ENCODE results near the gene CLIP2. TPM values are rescaled to one million over a fixed set of nuclear protein-coding genes. Genes with fewer than 3 reads are reported as not detected.

The CLIP2 gene
- polyA plus RNA-seq, 3 donors: 1.1 to 5.2 (median 1.3) TPM

GRCh38 chr7:74441801-74442200, 152.6 kb downstream of the CLIP2 start:
- Histone ChIP-seq H3K36me3 (replicated peaks in 1 of 2; ENCODE audit: control insufficient read depth in 1 of 2, insufficient read depth in 2 of 2, low read length in 2 of 2) (no peaks in the 10 kb centered on the region), H3K4me3 (replicated peaks in 1 of 3; ENCODE audit: low read depth in 2 of 3, low read length in 3 of 3) (no peak overlapping the region), H2AFZ (ENCODE audit: insufficient read depth, low read depth, low read length, poor library complexity, severe bottlenecking) (no peak overlapping the region), H3K79me2 (ENCODE audit: insufficient read depth, low read length) (no peaks in the 10 kb centered on the region), H4K20me1 (ENCODE audit: insufficient read depth, low read length) (no peaks in the 10 kb centered on the region), H3K9me3 (replicated peaks in 1 of 2; ENCODE audit: control insufficient read depth in 1 of 2, insufficient read depth in 1 of 2, low read length in 2 of 2) (peaks cover 0 to 6% of the 10 kb centered on the region in 2 donors), H3K4me1 (ENCODE audit: control insufficient read depth in 1 of 2, insufficient read depth in 2 of 2, low read length in 2 of 2) (no peaks in the 10 kb centered on the region), H3K27me3 (ENCODE audit: control insufficient read depth in 2 of 2, insufficient read depth in 2 of 2, low read length in 2 of 2) (no peaks in the 10 kb centered on the region), H3K27ac (ENCODE audit: low read depth in 1 of 2, low read length in 2 of 2) (no peak overlapping the region), H3K9ac (ENCODE audit: insufficient read depth, low read length, poor library complexity, severe bottlenecking) (no peak overlapping the region), H3K4me2 (replicated peaks; ENCODE audit: extremely low read depth, low read length, poor library complexity, severe bottlenecking) (no peak overlapping the region)
- H3K36me3 Mint-ChIP-seq: no peaks in the 10 kb centered on the region
- DNase-seq: no peak
- WGBS (ENCODE audit: insufficient coverage): 79% methylated on average over 7 of the region's 10 CpGs
- intact Hi-C loops (cut with micrococcal nuclease): no loop called here
- H3K4me3 Mint-ChIP-seq: no peak overlapping the region
- peaks cover 2 to 21% (median 18%) of the 10 kb centered on the region in 7 donors for H3K9me3 Mint-ChIP-seq
- H3K4me1 Mint-ChIP-seq: no peaks in the 10 kb centered on the region
- H3K27ac Mint-ChIP-seq: no peak overlapping the region
- peaks cover 0 to 2% (median 0%) of the 10 kb centered on the region in 3 donors for H3K27me3 Mint-ChIP-seq (ENCODE audit: low read depth in 3 of 3)
- no peak for TF ChIP-seq CTCF (IDR thresholded peaks at IDR 0.05)

- no peak overlapping the region for H3K4me3 Mint-ChIP-seq
- no peak for TF ChIP-seq CTCF (IDR thresholded peaks at IDR 0.05)
- no peaks in the 10 kb centered on the region for H3K27me3 ChIP-seq (ENCODE audit: control insufficient read depth in 2 of 2, insufficient read depth in 2 of 2, low read length in 2 of 2)
- no peak overlapping the region for H3K27ac ChIP-seq (ENCODE audit: low read depth in 1 of 2, low read length in 2 of 2)
- H3K27ac Mint-ChIP-seq: no peak overlapping the region
- peaks cover 0 to 3% of the 10 kb centered on the region in 2 donors for H3K9me3 ChIP-seq (replicated peaks in 1 of 2; ENCODE audit: control insufficient read depth in 1 of 2, insufficient read depth in 1 of 2, low read length in 2 of 2)
- intact Hi-C loops (cut with micrococcal nuclease): no loop called here
- no peaks in the 10 kb centered on the region for H3K79me2 ChIP-seq (ENCODE audit: insufficient read depth, low read length)
- no peaks in the 10 kb centered on the region for H3K36me3 Mint-ChIP-seq
- no peak overlapping the region for H3K4me2 ChIP-seq (replicated peaks; ENCODE audit: extremely low read depth, low read length, poor library complexity, severe bottlenecking)
- no peak overlapping the region for H3K9ac ChIP-seq (ENCODE audit: insufficient read depth, low read length, poor library complexity, severe bottlenecking)
- no peak for DNase-seq
- no peaks in the 10 kb centered on the region for H3K4me1 ChIP-seq (ENCODE audit: control insufficient read depth in 1 of 2, insufficient read depth in 2 of 2, low read length in 2 of 2)
- H3K4me3 ChIP-seq (replicated peaks in 1 of 3; ENCODE audit: low read depth in 2 of 3, low read length in 3 of 3): no peak overlapping the region
- H3K9me3 Mint-ChIP-seq: peaks cover 0 to 9% (median 6%) of the 10 kb centered on the region in 7 donors
- no peaks in the 10 kb centered on the region for H4K20me1 ChIP-seq (ENCODE audit: insufficient read depth, low read length)
- WGBS (ENCODE audit: insufficient coverage): 94% methylated on average over 8 of the region's 21 CpGs
- no peak overlapping the region for H2AFZ ChIP-seq (ENCODE audit: insufficient read depth, low read depth, low read length, poor library complexity, severe bottlenecking)
- H3K4me1 Mint-ChIP-seq: no peaks in the 10 kb centered on the region
- peaks cover 0 to 3% (median 0%) of the 10 kb centered on the region in 3 donors for H3K27me3 Mint-ChIP-seq (ENCODE audit: low read depth in 3 of 3)
- no peaks in the 10 kb centered on the region for H3K36me3 ChIP-seq (replicated peaks in 1 of 2; ENCODE audit: control insufficient read depth in 1 of 2, insufficient read depth in 2 of 2, low read length in 2 of 2)
These were observed 154.5 kb downstream of the CLIP2 start for GRCh38 chr7:74443543-74444247.

All from CD14-positive monocyte (primary cell).